GM19238 (cell line): ENCODE data around the gene BTG4.

ENCODE experiments used
- DNase-seq: peaks from one replicate; pipeline ENCODE4 v3.0.0; 2011; ENCODE audit warnings: low spot score; ENCODE audit not compliant: insufficient read length

The BTG4 gene

DNA sequence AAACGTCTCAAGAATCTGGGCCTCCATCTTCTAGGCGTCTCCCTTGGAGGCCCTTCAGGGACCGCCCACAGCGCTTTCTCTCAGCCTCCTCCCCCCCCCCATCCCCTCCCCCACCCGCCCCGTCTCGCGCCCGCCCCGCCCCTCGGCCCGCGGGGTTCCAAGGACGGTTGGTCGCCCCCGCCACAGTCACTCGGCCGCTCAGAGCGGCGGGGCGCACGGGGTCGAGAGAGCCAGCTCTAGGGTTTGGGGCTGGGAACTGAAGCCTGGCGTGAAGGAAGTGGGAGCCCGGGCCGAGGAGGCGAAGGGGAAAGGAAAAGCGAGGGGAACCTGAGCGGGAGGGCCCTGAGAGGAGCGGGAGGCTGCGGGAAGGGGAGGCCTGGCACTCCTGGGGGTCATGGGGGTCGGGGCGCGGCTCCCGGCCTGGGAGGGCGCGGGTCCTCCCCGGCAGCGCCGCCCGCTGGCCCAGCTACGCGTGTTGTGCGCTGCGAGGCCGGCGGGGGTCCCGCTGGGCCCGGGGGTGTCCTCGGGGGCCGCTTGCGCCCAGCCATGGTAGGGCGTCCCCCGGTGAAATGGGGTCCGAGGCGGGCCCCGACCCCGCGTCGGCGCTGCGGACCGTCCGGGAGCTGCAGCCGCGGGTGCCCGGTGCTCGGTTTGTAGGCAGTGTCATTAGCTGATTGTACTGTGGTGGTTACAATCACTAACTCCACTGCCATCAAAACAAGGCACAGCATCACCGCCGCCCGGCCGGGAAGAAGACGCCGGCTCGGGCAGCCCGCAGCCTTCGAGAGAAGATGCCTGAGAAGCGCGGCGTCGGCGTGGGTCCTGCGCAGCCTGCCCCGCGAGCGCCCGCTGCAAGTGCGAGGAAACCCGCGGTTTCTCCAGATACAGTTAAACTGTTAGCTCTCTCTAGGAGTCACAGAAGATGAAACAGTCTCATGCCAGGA, at the start of gene BTG4:
BTG4 (minus strand) TSS at position 91 of the 944 bp plus-strand sequence. CDS start 13,610 bp downstream, outside the sequence.
- no peak for DNase-seq

GRCh38 chr11:111561791-111562325, 49.7 kb upstream of the BTG4 start:
- no peak for DNase-seq

- no peak for DNase-seq
Observed at GRCh38 chr11:111561306-111561705, 49.1 kb upstream of the BTG4 start.

GRCh38 chr11:111560800-111561199, 48.6 kb upstream of the BTG4 start:
- no peak for DNase-seq

DNA sequence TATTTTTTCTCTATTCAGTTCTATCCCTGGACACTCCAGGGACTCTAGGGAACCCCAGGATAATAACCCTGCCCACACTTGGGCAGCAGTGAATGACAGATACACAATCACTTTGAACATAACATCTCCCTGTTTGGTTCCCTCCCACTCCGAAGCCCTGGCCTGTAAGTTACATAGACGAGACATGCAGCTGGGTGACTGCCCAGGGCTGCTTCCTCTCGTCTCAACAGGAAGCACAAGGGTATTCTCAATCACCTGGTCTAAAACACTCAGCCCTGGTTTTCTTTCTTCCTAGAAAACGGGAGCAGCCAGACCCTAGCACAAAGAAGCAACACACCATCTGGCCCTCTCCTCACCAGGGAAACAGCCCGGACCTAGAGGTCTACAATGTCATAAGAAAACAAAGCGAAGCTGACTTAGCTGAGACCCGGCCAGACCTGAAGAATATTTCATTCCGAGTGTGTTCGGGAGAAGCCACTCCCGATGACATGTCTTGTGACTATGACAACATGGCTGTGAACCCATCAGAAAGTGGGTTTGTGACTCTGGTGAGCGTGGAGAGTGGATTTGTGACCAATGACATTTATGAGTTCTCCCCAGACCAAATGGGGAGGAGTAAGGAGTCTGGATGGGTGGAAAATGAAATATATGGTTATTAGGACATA, 47.7 kb upstream of the BTG4 start:
- DNase-seq, result no peak

DNA sequence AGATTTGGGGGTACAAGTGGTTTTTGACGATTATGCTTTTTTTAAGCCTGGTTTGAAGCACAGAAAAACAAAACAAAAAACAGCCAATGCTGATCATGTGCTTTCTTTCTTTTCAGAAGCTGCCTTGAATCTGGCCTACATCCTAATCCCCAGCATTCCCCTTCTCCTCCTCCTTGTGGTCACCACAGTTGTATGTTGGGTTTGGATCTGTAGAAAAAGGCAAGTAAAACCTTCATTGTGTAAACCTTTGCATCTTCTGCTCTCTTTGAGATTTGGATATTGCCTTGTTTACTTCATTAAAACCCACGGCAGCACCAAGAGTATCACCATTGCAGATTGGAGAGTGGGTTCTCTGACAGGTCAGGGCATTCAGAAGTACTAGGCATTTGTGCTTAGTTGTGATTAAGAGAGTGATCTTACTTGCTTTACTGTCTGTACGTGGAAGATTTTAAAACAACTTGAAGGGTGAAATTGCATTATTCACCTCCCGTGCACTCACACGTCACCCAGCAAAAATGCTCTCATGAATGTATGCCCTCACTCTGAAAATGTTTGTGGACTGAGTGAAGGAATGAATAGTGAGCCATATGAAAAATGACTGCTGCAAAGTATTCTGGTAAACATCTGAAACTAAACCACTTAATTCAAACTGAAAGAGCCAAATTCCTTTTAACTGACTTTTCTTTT, 45.4 kb upstream of the BTG4 start:
- no peak for DNase-seq

- DNase-seq, result no peak
Observed at GRCh38 chr11:111555255-111555654, 43.1 kb upstream of the BTG4 start.

- DNase-seq, result no peak
Observed at GRCh38 chr11:111554532-111554931, 42.3 kb upstream of the BTG4 start.

- DNase-seq, result no peak
Observed at GRCh38 chr11:111550258-111550657, 38.1 kb upstream of the BTG4 start.

DNA sequence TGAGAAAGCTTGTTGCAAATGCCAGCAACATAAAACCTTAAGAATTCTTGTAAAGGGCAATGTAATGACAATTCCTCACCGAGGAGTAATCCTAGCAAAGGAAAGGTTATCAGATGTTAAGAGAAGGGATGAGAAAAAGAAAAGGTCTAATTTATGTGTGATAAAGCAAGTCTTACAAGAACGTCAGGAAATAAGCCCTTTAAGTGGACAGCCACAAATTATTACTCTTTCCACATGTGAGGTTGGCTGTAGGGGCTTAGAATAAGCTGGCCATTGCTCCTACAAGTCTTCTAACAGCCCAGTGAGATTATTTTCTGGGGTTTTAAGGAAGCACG, 37.6 kb upstream of the BTG4 start:
- no peak for DNase-seq

- no peak for DNase-seq
Observed at GRCh38 chr11:111549196-111549868, 37.1 kb upstream of the BTG4 start.

DNA sequence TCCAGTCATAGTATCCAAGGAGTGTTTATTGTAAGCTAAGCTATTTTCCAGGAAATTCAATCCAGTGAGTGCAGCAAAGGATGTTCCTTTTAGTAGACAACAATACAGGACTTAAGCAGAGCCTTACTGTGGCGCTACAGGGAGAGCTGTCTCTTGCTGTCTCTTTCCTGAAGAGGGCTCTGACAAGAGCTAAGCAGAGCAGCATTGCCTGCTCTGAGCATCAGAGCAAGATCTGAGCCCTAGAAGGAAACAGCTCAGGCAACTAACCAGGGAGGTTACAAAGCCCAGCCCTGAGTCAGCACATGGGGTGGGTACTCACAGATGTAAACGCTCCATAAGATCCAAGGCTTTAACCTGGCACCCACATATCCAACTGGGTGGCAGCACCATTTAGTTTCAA, 36.3 kb upstream of the BTG4 start:
- no peak for DNase-seq

GRCh38 chr11:111542606-111543275, 30.6 kb upstream of the BTG4 start:
- DNase-seq, result no peak

- no peak for DNase-seq
Observed at GRCh38 chr11:111541254-111542061, 29.3 kb upstream of the BTG4 start.

DNA sequence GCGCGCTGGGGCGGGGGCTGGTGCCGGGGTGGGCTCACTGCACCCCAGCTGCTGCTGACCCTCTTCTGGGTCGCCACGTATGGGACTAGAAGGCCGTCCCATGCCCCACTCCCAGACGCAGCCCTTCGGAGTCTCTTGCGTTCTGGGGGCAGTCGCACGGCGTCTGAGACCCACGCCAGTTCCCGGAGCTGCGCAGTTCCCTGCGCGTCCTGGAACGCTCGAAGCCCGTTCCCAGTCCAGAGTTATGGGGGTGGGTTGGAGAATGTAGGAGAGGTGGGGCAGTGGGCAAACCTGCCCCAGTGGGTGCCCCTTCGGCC, 28.7 kb upstream of the BTG4 start:
- no peak for DNase-seq

DNA sequence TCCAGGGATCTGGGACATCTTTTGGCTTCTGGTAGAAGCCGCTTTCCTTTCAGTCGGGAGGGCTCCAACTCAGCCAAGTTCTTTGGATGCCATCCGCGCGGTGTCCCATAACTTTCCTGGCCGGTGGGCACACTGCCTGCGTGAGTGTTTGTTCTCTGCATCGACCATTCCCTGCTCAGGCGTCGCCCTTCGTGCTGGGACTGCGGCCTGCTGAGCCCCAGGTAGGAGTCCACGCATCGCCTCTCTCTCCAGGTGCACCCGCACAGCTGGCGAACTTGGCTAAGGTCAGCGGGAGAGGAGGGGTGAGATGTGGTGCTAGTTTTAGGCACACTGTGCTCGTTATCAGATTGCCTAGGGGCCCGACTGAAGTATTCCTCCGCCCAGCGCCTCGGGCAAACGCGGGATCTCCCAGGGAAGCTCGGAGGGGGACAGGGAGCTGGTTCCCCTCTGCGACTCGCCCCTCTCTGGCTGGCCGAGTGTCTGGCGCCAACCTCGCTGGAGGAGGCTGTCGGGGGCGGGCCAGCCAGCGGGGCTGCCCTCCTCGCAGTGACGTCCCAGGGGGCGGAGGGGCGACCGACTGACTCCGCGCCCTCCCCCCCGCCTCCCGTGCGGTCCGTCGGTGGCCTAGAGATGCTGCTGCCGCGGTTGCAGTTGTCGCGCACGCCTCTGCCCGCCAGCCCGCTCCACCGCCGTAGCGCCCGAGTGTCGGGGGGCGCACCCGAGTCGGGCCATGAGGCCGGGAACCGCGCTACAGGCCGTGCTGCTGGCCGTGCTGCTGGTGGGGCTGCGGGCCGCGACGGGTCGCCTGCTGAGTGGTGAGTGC, 28.1 kb upstream of the BTG4 start, which contains the start of gene LAYN:
LAYN (plus strand) TSS at position 607 of the 823 bp plus-strand sequence; CDS start at position 731, 124 bp downstream.
- no peak for DNase-seq

DNA sequence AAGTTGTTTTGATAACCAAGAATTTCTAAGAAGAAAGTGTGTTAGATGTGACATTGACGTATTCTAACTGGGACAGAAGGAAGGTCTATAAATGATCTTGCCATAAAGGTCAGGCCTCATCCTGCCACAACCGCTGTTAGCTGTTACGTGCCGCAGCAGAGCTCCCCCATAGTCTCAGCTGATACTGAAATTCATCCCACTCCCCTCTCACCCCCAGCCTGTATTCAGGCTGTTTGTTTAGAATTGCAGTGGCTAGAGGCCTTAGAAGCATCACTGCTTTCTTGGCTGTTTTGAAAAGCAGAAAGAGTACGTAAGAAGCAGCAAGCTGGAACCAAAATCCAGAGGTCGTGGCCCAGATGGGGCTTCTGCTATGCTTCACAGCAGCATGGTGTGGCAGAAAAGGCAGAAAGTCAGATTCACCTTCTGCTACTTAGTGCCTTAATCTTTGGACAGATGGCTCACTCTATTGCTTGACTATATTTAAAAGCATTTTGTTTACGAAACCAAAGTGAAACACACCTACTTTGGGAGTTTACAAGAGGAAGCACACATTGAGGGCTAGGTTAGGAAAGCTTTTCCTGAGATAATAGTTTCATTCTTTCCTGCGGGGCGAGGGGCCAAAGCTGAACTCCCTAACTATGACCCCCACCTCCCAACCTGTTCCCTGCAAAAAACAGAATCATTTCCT, 27.4 kb upstream of the BTG4 start:
- no peak for DNase-seq

DNA sequence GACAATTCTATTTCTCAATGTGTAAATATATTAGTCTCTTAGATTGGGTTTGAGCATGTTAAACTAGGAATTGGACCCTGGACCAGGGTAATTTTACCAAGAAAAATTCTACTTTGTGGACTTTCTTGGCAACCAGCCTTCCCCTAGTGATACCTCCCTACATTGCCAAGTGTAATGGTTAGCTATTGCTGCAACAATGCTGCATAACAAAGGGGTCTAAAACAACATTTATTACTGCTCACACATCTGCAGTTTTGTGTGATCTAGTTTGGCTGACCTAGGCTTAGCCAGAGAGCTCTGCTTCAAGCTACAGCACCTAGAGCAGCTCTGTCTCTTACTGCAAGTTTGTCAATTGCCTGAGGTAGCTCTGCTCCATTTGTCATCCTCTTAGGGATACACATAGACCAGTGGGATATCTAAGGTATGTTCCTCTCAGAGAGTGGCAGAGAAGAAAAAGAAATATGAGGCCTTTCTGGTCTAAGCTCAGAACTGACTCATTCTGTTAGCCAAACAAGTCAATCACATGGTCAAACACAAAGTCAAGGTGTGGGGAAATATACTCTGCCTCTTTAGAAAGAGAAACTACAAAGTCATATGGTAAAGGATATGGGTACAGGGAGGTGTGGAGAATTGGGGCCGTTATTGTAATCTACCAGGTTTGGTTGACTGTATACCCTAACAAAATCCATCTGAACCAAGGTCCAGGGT, 26.4 kb upstream of the BTG4 start:
- DNase-seq, result no peak
